Measurements from ENCODE around the gene SHC3.

The SHC3 gene

DNA sequence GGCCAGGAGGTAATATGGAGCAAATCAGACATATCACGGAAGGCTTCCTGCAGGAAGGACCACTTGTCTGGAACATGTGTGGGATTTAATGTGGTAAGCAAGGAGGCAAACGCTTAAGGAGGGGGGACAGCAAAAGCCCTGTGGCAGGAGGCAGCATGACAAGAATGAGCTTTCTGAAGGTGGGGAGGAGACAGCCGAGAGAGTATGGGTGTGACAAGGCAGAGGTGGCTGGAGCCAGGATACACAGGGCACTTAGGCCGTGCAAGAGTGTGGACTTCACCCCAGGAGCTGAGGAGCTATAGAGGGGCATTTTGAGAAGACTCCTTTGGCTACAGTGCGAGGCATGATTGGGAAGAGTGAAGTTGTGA lies 201.7 kb downstream of the SHC3 start:
- no peak for DNase-seq

DNA sequence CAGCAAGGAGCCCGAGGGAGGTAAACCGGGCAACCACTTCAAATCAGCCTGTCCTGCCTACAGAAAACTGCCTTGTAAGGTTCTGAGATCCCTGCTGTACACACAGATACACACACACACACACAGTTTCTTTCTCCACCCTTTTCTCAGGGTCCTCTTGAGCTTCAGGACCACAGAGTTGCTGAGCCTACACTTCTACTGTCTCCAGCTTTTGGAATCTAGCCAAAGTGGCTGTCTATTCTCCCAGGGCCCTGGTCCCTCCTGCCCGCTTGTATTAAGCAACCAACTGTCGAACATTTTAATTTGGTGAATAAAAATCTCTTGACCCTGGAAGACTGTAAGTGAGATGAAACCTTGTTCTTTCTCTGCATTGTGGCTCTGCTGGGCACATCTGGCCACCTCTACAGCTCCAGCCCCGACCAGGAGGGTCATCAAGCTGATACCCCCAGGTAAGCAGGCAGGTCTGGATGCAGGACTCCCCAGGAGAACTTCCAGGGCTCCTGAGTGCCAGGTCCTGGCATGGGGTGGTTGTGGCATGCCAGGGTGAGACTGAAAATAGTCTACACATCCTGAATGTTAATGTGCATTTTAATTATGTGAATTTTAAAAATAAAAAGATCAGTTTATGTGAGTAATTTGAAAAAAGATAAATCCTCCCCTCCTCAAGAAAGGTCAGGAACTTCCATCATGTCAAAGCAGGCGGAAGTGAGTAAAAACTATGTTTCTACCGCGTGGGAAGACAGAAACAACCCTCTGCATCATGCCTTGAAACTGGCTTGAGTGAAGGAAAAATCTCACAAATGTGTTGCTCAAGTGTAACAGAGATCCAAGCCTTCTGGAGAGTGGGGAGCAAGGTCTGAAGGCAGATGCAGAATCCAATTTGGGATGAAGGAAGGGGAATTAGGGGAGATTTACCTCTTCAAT lies 202.4 kb downstream of the SHC3 start:
- no peak for DNase-seq

DNA sequence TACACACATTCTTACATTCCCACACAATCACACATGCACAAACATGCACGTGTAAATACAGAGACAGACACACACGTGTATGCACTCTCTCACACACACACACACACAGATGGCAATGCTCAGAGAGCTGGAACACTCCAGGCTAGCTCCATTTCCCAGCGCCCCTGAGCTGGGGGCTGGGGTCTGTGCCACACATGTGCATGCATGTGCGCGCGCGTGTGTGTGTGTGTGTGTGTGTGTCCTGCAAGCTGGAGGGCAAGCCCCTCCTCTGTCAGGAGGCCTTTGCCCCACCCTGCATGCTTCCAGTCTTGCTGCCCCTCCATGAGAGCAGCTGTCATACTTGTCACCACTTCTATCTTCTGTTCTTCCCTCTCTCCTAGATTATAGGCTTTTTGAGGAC lies 204.0 kb downstream of the SHC3 start:
- no peak for DNase-seq

DNA sequence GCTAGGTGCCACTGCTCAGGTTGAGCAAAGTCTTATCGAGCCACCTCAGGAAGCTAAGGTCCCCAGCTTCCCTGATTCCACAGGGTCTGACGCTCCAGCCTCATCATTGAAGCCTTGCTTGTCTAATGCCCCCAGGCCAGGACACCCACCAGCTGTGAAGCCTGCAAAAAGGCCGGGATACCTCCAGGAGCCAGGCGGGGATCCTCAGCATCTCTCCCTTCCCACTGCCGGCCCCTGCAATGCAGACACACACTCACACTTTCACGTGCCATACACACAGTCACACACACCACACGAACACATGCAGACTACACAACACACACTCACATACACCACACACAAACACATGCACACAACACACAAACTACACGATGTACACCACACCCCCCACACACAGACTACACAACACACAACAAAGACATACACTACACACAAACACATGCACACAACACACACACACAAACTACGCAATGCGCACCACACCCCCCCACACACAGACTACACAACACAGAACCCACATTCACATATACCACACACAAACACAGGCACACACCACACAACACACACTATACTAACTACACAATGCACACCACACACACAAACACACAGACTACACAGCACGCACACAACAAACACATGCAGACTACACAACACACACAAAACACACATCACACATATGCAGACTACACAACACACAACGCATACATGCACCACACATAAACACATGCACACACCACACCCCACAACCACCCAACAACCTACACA lies 205.2 kb downstream of the SHC3 start:
- DNase-seq = no peak

DNA sequence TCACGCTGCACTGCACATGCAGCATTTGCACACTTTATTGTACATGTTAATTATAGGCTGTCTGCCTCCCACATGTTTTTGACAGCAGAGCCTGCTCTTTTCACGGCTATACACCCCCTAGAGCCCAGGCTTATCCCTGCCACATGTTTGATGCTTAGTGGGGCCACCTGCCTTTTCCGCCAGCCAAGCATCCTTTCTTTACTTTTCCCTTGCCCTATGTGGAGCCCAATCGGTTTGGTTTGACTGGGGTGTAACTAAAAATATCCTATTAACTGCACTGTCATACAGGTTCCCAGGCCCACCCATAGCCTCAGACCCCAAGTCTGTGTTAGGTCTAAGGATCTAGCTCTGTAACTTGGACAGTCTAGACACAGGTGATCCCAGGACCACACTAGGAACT lies 206.2 kb downstream of the SHC3 start:
- DNase-seq = no peak

DNA sequence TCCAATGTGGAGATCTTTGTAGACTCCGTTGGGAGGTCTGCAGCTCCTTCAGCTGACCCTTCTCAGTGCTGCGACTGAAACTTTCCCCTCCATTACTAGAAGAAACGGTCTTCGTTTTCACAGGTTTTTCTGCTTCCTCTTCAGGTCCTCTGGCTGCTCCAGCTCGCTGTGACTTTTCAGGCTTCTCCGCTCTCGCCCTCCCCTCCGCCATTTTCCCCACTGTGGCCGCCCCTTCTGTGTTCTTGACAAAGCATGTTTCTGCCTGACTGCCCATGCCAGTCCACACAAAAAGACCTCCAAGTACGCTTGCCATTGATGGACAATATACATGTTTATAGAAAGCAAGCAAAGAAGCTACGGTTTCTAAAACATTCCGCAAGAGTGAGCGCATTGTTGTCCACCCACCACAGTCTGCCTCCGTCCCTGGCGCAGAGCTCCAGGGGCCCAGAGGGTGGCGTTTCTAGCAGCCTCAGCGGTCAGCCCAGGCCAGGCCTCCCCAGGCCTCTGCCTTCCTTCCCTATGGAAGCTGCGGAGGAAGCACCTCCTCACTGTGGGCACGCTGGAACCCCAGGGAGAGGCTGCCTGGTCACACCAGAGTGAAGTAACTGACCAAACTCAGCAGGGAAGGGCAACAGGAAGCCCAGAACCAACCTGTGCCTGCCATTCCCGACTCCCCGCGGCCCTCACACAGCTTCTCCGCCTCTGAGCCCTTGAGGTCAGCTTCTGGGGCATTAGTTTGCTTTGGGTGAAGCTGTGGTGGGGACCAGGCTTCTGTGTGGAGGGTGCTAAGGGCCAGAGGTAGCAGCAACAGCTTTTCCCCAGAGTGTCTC lies 207.3 kb downstream of the SHC3 start:
- no peak for DNase-seq

DNA sequence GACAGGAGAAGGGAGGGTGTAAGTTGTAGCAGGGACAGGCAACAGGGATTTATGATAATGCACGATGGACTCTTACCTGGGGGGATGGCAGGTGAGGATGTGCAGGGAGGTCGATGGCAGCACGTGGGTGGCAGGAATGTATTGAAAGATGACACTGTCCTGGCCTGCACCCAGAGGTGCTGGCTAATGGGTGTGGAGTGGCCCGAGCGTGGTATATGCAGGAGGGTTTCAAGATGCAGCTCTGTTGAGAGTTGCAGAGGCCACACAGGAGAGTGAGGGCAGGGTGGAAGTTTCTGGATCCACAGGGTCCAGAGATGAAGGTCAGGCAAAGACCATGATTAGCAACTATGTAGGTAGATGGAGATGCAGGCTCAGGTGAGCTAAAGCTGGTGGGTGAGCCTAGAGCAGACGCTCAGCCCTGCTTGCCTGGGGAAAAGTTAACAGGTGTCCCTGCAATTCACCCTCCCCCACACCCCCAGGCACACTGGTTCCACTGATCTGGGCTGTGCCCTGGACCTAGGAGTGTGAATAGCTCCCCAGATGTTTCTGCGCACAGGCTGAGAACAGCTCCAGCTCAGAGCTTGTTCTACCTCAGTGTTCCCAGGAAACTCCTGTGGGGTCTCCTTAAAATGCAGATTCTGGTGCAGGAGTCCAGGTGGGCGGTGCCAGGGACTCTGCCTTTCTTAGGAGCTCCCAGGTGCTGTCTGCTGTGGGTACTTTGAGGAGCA lies 208.8 kb downstream of the SHC3 start:
- DNase-seq = no peak

DNA sequence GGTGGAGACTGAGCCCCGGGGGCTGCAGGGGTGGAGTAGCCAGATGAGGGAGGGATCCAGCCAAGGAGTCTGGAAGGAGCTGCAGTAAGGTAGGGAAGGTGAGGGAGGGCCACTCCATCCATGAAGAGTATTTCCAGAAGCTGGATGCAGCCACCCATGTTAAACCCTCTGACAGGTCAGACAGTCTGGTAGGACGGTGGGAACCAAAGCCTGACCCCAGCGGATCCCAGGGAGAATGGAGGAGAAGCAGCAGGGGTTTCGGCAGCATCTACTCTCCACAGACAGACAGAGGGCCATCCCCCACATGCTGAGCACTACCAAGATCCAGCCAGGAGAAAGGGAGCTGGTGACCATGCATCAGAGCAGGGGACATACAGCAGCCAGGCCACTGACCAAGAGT lies 209.8 kb downstream of the SHC3 start:
- no peak for DNase-seq

DNA sequence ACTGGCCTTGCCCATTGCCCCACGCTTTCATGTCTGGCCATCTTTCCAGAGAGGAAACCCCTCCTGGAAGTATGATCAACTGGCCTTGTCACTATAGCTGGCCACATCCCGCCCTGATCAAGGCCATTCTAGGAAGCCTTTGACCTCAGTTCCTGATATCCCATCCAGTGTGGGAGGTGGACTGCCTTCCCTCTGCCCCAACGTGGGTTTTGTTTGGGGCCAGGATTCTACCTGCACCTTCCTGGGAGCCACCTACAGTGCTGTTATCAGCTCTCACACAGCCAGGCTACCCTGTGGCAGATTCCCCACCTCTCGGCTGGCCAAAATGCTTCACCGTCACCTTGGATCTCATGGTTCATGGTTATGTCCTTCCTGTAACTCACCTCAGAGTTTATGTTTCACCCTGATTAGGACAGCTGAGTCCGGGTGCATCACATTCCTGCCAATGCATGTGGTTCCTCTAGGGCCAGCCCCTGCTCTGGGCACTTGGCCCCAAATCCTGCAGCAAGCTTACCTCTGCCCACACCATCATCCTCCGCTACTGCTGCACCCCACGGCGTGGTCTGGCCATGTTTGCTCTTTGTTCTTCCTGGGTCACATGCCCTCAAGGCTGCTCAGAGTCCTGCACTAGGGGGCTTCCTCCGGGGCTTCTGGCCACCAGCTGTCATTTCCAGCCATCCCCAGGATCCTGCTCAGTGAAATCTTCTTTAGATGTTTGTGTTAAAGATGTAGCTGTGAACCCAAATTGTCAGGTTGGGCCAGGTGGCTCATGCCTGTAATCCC lies 211.5 kb downstream of the SHC3 start:
- no peak for DNase-seq

DNA sequence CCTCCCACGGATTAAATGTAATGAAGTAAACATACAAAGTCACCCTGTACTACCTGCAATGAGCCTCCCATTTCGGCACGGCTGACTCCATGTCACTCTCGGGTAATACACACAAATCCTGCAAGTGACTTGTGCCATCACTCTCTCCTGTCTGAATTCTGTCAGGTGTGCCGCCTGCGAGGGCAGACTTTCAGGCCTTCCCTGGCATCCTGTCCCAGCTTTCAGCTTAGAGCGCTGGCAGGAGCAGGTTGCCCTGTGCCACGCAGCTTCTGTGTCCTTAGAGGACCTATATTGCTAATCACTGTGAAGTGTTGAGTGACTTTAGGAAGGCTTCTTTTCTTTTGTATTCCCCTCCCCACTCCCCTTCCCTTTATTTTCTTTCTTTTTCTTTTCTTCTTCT lies 213.1 kb downstream of the SHC3 start:
- DNase-seq = no peak

DNA sequence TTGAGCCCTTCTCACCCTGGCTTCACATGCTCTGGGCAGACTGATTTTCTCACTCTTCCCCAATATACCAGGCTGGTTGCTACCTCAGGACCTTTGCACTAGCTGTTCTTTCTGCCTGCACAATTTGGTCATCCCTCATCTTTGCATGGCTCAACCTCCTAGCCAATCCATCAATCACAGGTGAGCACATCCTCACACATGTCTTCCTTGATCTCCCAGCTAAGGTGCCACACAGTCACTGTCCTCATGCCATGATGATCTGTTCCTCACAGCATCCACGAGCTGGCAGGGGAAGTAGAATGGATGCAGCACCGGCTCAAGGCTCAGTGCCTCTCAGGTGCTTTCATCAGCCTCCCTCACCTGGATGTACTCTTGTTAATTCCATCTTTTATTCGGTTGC lies 218.0 kb downstream of the SHC3 start:
- DNase-seq = no peak

DNA sequence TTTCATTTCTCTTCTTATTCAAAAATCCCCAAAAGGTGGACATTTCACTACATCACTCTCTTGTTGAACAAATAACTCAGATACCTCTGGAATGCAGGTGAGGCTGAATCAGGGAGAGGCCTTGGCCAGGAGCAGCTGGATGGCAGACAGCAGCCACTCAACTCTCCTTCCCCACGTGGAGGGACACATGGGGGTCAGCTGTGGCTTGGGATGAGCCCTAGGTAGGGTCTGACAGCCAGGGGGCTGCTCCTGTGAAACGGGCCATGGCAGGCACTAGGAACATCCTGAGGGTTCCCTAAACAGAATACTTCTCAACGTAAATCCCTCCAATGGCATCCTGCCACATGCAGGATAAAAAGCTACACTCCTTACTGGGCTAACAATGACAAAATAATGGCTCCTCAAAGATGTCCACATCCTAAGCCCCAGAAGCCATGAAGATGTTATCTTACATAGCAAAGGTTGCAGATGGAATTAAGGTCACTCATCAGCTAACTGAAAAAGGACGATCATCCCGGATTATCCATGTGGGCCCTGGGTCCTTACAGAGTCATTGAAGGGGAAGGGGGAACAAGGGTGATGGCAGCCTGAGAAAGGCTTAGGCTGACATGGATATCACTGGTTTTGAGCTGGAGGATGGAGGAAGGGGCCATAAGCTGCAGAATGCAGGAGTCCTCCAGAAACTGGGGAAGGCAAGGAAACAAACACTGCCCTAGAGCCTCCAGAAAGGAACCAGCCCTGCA lies 218.7 kb downstream of the SHC3 start:
- DNase-seq = no peak

DNA sequence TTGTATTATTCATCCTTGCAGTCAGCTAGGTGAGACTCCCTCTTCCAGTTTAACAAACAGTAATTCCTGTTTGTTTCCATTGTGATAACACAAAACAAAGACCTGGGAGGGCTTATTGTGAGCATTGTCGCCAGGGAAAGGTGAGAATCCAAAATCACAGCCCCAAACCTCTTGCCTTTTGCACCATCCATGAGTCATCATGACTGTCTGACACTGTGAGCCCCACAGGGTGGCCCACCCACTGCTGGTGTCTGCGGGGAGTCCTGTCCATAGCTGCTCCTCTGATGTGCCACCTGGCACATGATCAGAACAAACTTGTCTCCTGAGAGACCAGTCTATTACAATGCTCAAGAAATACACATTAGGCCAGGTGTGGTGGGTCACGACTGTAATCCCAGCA lies 221.1 kb downstream of the SHC3 start:
- DNase-seq = no peak
